OCI-LY1 (cell line): ENCODE measurements around the gene LPCAT4.

Experiments used
- EZH2 ChIP-seq: fragments of 200-600 bp; sonication (generic), shearing (Covaris generic); IDR thresholded peaks from 2 replicates; pipeline ENCODE4 v1.8.0; 2017; ENCODE audit warnings: borderline replicate concordance, mixed run types, mild to moderate bottlenecking, antibody characterized with exemption, low read length, moderate library complexity, mixed read lengths
- TF ChIP-seq, protein P1 (sequence below): fragments of 200-600 bp; sonication (generic), shearing (Covaris generic); IDR thresholded peaks from 2 replicates; pipeline ENCODE4 v1.5.1; 2017; ENCODE audit warnings: mild to moderate bottlenecking, antibody characterized with exemption, low read length, moderate library complexity, mixed read lengths

DNA sequence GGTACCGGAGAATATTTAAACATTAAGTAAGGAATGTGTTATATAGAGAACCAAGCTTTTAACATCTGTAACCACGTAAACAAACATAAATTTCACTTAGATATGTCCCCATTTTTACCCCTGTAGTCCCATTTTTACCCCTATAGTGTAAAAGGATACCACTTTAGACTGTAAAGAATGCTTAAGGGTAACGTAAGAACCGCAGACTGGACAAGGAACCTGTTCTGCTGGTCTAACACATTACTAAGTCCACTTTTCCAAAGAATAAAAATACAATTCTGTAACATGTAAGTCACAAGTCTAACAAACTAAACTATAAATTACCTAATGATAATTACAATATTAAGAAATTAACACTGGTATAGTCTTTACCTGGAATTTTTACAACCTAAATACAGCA is 32.3 kb downstream of the LPCAT4 start:
- TF ChIP-seq, protein P1, sequence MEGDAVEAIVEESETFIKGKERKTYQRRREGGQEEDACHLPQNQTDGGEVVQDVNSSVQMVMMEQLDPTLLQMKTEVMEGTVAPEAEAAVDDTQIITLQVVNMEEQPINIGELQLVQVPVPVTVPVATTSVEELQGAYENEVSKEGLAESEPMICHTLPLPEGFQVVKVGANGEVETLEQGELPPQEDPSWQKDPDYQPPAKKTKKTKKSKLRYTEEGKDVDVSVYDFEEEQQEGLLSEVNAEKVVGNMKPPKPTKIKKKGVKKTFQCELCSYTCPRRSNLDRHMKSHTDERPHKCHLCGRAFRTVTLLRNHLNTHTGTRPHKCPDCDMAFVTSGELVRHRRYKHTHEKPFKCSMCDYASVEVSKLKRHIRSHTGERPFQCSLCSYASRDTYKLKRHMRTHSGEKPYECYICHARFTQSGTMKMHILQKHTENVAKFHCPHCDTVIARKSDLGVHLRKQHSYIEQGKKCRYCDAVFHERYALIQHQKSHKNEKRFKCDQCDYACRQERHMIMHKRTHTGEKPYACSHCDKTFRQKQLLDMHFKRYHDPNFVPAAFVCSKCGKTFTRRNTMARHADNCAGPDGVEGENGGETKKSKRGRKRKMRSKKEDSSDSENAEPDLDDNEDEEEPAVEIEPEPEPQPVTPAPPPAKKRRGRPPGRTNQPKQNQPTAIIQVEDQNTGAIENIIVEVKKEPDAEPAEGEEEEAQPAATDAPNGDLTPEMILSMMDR, result no peak
- no peak for TF ChIP-seq EZH2
